H9 (cell line): ENCODE measurements around the gene BCAR1. TPM values are rescaled to one million over a fixed set of nuclear protein-coding genes. Genes with fewer than 3 reads are reported as not detected.

Experiments used
- DNase-seq: peaks from one replicate; pipeline ENCODE4 v3.0.0-alpha.2; 2017
- H2AFZ ChIP-seq: one replicate; pipeline ENCODE4 v1.6.1; 2013; ENCODE audit warnings: mild to moderate bottlenecking, low read length, control low read depth, moderate library complexity
- H2AK5ac ChIP-seq: 2 replicates; pipeline ENCODE4 v1.6.1; 2013; ENCODE audit warnings: low read length, control low read depth, mixed read lengths; ENCODE audit not compliant: insufficient read length
- H2BK120ac ChIP-seq: one replicate; pipeline ENCODE4 v1.6.1; 2013; ENCODE audit warnings: low read depth, mild to moderate bottlenecking, low read length, control low read depth, inconsistent platforms; ENCODE audit not compliant: poor library complexity, severe bottlenecking
- H2BK12ac ChIP-seq: 2 replicates; pipeline ENCODE4 v1.6.1; 2013; ENCODE audit warnings: low read length, control low read depth, mixed read lengths, low read depth; ENCODE audit not compliant: insufficient read length
- H2BK15ac ChIP-seq: 2 replicates; pipeline ENCODE4 v1.6.1; 2013; ENCODE audit warnings: low read depth, low read length, control low read depth
- H2BK20ac ChIP-seq: one replicate; pipeline ENCODE4 v1.6.1; 2013; ENCODE audit warnings: low read depth, mild to moderate bottlenecking, low read length, control low read depth, inconsistent platforms; ENCODE audit not compliant: poor library complexity, severe bottlenecking
- H2BK5ac ChIP-seq: 2 replicates; pipeline ENCODE4 v1.6.1; 2013; ENCODE audit warnings: low read length, control low read depth, mixed read lengths; ENCODE audit not compliant: insufficient read length
- H3K14ac ChIP-seq: 2 replicates; pipeline ENCODE4 v1.6.1; 2013; ENCODE audit warnings: low read length, control low read depth; ENCODE audit not compliant: insufficient read depth
- H3K18ac ChIP-seq: 2 replicates; pipeline ENCODE4 v1.6.1; 2013; ENCODE audit warnings: low read depth, mild to moderate bottlenecking, mixed read lengths, low read length, control low read depth; ENCODE audit not compliant: insufficient read length
- H3K23ac ChIP-seq: 2 replicates; pipeline ENCODE4 v1.6.1; 2013; ENCODE audit warnings: low read length, control low read depth, mixed read lengths, low read depth; ENCODE audit not compliant: insufficient read length
- H3K23me2 ChIP-seq: 2 replicates; pipeline ENCODE4 v1.6.1; 2013; ENCODE audit warnings: low read depth, mild to moderate bottlenecking, mixed read lengths, low read length, control low read depth; ENCODE audit not compliant: insufficient read length, poor library complexity, severe bottlenecking
- H3K27ac ChIP-seq: 2 replicates; pipeline ENCODE4 v1.5.1; 2013; ENCODE audit warnings: low read length, control low read depth, mixed read lengths, low read depth; ENCODE audit not compliant: insufficient read length
- H3K27me3 ChIP-seq: 2 replicates; pipeline ENCODE4 v1.6.1; 2013; ENCODE audit warnings: low read length, control low read depth, inconsistent platforms; ENCODE audit not compliant: insufficient read depth
- H3K4ac ChIP-seq: 2 replicates; pipeline ENCODE4 v1.6.1; 2013; ENCODE audit warnings: low read depth, mild to moderate bottlenecking, control low read depth, inconsistent platforms, low read length, moderate library complexity
- H3K4me1 ChIP-seq: 2 replicates; pipeline ENCODE4 v1.6.1; 2013; ENCODE audit warnings: low read length, control low read depth, inconsistent platforms; ENCODE audit not compliant: insufficient read depth
- H3K4me2 ChIP-seq: 2 replicates; pipeline ENCODE4 v1.6.1; 2013; ENCODE audit warnings: low read length, control low read depth, mixed read lengths; ENCODE audit not compliant: insufficient read length, insufficient read depth
- H3K56ac ChIP-seq: 2 replicates; pipeline ENCODE4 v1.6.1; 2013; ENCODE audit warnings: low read depth, mild to moderate bottlenecking, mixed read lengths, low read length, control low read depth; ENCODE audit not compliant: insufficient read length
- H3K79me1 ChIP-seq: 2 replicates; pipeline ENCODE4 v1.6.1; 2013; ENCODE audit warnings: low read depth, mild to moderate bottlenecking, moderate library complexity, low read length, control low read depth, inconsistent platforms; ENCODE audit not compliant: insufficient read depth, poor library complexity, severe bottlenecking
- H3K79me2 ChIP-seq: 2 replicates; pipeline ENCODE4 v1.6.1; 2013; ENCODE audit warnings: low read length, control low read depth, inconsistent platforms; ENCODE audit not compliant: insufficient read depth
- H3K9ac ChIP-seq: 2 replicates; pipeline ENCODE4 v1.6.1; 2013; ENCODE audit warnings: low read length, control low read depth, mixed read lengths; ENCODE audit not compliant: insufficient read length; ENCODE audit errors: extremely low read depth
- H3K9me3 ChIP-seq: one replicate; pipeline ENCODE4 v1.6.1; 2013; ENCODE audit warnings: low read depth, low read length, inconsistent platforms; ENCODE audit not compliant: control insufficient read depth
- H3T11ph ChIP-seq: one replicate; pipeline ENCODE4 v1.6.1; 2013; ENCODE audit warnings: mild to moderate bottlenecking, low read length, control low read depth, inconsistent platforms
- H4K20me1 ChIP-seq: one replicate; pipeline ENCODE4 v1.6.1; 2013; ENCODE audit not compliant: control insufficient read depth, insufficient read length, insufficient read depth
- H4K5ac ChIP-seq: 2 replicates; pipeline ENCODE4 v1.6.1; 2013; ENCODE audit warnings: low read depth, mild to moderate bottlenecking, mixed read lengths, low read length, control low read depth; ENCODE audit not compliant: insufficient read length
- H4K8ac ChIP-seq: replicated peaks from 2 replicates; pipeline ENCODE4 v1.6.1; 2013; ENCODE audit warnings: low read length, control low read depth, mixed read lengths, low read depth; ENCODE audit not compliant: insufficient read length
- H4K91ac ChIP-seq: 2 replicates; pipeline ENCODE4 v1.6.1; 2013; ENCODE audit warnings: low read depth, mild to moderate bottlenecking, moderate library complexity, mixed read lengths, low read length, control low read depth; ENCODE audit not compliant: insufficient read length
- H3K27ac Mint-ChIP-seq, 3 experiments: 2 replicates in 2 of 3; 3 replicates in 1 of 3; pipeline ENCODE4 v1.8.0; 2020 to 2021; ENCODE audit warnings: mixed read lengths in 3 of 3, mild to moderate bottlenecking in 1 of 3, moderate library complexity in 1 of 3
- H3K27me3 Mint-ChIP-seq: 2 replicates; pipeline ENCODE4 v1.8.0; 2021; ENCODE audit warnings: low read depth, mild to moderate bottlenecking, moderate library complexity, mixed read lengths
- H3K36me3 Mint-ChIP-seq, 3 experiments: 2 replicates in 2 of 3; 3 replicates in 1 of 3; pipeline ENCODE4 v1.8.0; 2020 to 2021; ENCODE audit warnings: low read depth in 3 of 3, mixed read lengths in 3 of 3; ENCODE audit not compliant: insufficient read depth in 1 of 3
- H3K4me1 Mint-ChIP-seq, 2 experiments: 2 replicates each; pipeline ENCODE4 v1.8.0; 2020; ENCODE audit warnings: mixed read lengths in 2 of 2
- H3K4me3 Mint-ChIP-seq, 2 experiments: 2 replicates in 1 of 2; 3 replicates in 1 of 2; pipeline ENCODE4 v1.8.0; 2020 to 2021; ENCODE audit warnings: mild to moderate bottlenecking in 2 of 2, mixed read lengths in 2 of 2, moderate library complexity in 1 of 2
- H3K9me3 Mint-ChIP-seq, 2 experiments: 2 replicates in 1 of 2; 3 replicates in 1 of 2; pipeline ENCODE4 v1.8.0; 2020; ENCODE audit warnings: mild to moderate bottlenecking in 2 of 2, mixed read lengths in 2 of 2, moderate library complexity in 1 of 2
- WGBS: extraction: QIAGEN DNeasy Blood & Tissue Kit; methylation state at CpG from one replicate; pipeline ENCODE4 v1.1.7; 2013; ENCODE audit warnings: missing lambda C conversion rate, low lambda C conversion rate, mixed read lengths; ENCODE audit not compliant: insufficient read length; ENCODE audit errors: extremely low coverage; 5-methylcytosine and 5-hydroxymethylcytosine counted together
- total RNA-seq: library from RNA; stranded (reverse); gene quantifications from 2 replicates; pipeline ENCODE4 v1.2.1, GENCODE V29; 2021
- TF ChIP-seq, protein P1 (sequence below): fragments of 200-600 bp; sonication (generic); conservative IDR thresholded peaks from 3 replicates; pipeline ENCODE4 v1.8.0; 2021; ENCODE audit warnings: antibody characterized with exemption, mild to moderate bottlenecking

Gene BCAR1
- total RNA-seq, 1 experiment from 2014 or later = 97.1 TPM

DNA sequence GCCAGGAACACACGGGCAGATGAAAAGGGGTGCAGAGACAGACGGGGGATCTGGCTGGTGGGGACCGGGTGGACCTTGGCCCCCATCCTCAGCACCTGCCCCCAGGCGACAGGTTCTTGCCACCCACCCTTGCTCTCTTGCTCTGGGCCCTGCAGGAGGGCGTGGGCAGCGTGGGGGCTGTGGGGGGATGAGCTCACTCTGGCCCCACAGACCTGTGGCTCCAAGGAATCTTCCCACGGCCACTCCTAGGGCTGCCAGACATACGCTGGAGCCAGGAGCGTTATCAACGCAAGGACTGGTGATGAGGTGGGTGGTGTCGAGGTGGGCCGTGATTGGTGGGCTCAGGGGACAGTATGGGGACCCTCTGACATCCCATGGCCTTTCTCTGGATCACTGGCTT lies 26.3 kb downstream of the BCAR1 start:
- no peak overlapping the region for H3K56ac ChIP-seq
- no peak overlapping the region for H3K4me2 ChIP-seq
- H3K4me1 ChIP-seq = no peaks in the 10 kb centered on the region
- H2AFZ ChIP-seq = no peak overlapping the region
- 0 out of 2 replicates have a peak, but pooled peaks cover 2% of the 10 kb centered on the region for H3K27me3 Mint-ChIP-seq
- H4K91ac ChIP-seq = no peak overlapping the region
- peak overlapping the region; percentile 12; the same call in 1 of the 2 replicates for H3K14ac ChIP-seq
- H2BK15ac ChIP-seq = no peak overlapping the region
- TF ChIP-seq, protein P1, sequence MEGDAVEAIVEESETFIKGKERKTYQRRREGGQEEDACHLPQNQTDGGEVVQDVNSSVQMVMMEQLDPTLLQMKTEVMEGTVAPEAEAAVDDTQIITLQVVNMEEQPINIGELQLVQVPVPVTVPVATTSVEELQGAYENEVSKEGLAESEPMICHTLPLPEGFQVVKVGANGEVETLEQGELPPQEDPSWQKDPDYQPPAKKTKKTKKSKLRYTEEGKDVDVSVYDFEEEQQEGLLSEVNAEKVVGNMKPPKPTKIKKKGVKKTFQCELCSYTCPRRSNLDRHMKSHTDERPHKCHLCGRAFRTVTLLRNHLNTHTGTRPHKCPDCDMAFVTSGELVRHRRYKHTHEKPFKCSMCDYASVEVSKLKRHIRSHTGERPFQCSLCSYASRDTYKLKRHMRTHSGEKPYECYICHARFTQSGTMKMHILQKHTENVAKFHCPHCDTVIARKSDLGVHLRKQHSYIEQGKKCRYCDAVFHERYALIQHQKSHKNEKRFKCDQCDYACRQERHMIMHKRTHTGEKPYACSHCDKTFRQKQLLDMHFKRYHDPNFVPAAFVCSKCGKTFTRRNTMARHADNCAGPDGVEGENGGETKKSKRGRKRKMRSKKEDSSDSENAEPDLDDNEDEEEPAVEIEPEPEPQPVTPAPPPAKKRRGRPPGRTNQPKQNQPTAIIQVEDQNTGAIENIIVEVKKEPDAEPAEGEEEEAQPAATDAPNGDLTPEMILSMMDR = no peak
- H2BK120ac ChIP-seq = no peak overlapping the region
- H3K27ac ChIP-seq = no peak overlapping the region
- no peaks in the 10 kb centered on the region for H3K23me2 ChIP-seq
- no peak overlapping the region for H3K27ac Mint-ChIP-seq
- no peak overlapping the region for H3K4me3 Mint-ChIP-seq
- no peak overlapping the region for H3K9ac ChIP-seq
- H3T11ph ChIP-seq = no peak overlapping the region
- no peak overlapping the region for H3K23ac ChIP-seq
- H3K79me1 ChIP-seq = no peaks in the 10 kb centered on the region
- no peaks in the 10 kb centered on the region for H3K79me2 ChIP-seq
- H3K9me3 ChIP-seq = no peaks in the 10 kb centered on the region
- WGBS = no CpG with 5 or more reads among the region's 12 CpGs
- no peak overlapping the region for H3K4ac ChIP-seq
- no peaks in the 10 kb centered on the region for H4K20me1 ChIP-seq
- no peak overlapping the region for H2BK12ac ChIP-seq
- H2BK5ac ChIP-seq = no peak overlapping the region
- H3K18ac ChIP-seq = no peak overlapping the region
- no peak overlapping the region for H4K5ac ChIP-seq
- H2BK20ac ChIP-seq = no peak overlapping the region
- H2AK5ac ChIP-seq = no peak overlapping the region
- H3K4me1 Mint-ChIP-seq = no peaks in the 10 kb centered on the region
- H4K8ac ChIP-seq = no peak overlapping the region
- peaks cover 0 to 15% (median 10%) of the 10 kb centered on the region in 3 experiments; a peak in 4 of 7 replicates for H3K36me3 Mint-ChIP-seq
- H3K27me3 ChIP-seq = no peaks in the 10 kb centered on the region
- no peak for DNase-seq
- no peaks in the 10 kb centered on the region for H3K9me3 Mint-ChIP-seq
